Sigmoid colon (tissue), 4 donors: Measurements from ENCODE around the gene TMPRSS5.

Experiments used
- CTCF ChIP-seq, 4 experiments: fragments of 450-650 bp in 3 of 4; fragments of 200-600 bp in 1 of 4; IDR thresholded peaks; one replicate each; pipeline ENCODE4 v1.5.1; 2016 to 2019; ENCODE audit warnings: antibody characterized with exemption in 4 of 4, mild to moderate bottlenecking in 3 of 4, moderate library complexity in 2 of 4
- EP300 ChIP-seq, 4 donors: sonication (generic); formaldehyde crosslinking; IDR thresholded peaks; one replicate each; pipeline ENCODE4 v1.6.1; 2017; ENCODE audit warnings: antibody characterized with exemption in 4 of 4
- POLR2A ChIP-seq, 2 donors: fragments of 450-650 bp; IDR thresholded peaks; one replicate each; pipeline ENCODE4 v1.6.1; 2016; ENCODE audit warnings: antibody characterized with exemption in 2 of 2, mild to moderate bottlenecking in 2 of 2, moderate library complexity in 2 of 2
- POLR2AphosphoS5 ChIP-seq, 4 donors: sonication (generic); formaldehyde crosslinking; IDR thresholded peaks; one replicate each; pipeline ENCODE4 v1.6.1; 2017; ENCODE audit warnings: antibody characterized with exemption in 4 of 4

GRCh38 chr11:113728814-113729213 lies 22.7 kb upstream of the TMPRSS5 start:
- TF ChIP-seq POLR2AphosphoS5 (IDR thresholded peaks at IDR 0.05) (no peak), POLR2A (IDR thresholded peaks at IDR 0.05) (no peak), CTCF (IDR thresholded peaks at IDR 0.05) (no peak), EP300 (IDR thresholded peaks at IDR 0.05) (no peak)
